Measurements from ENCODE around the gene DPAGT1.
A peak's percentile ranks its signal among the peaks of the same experiment; 100 is the strongest.

DPAGT1 gene

DNA sequence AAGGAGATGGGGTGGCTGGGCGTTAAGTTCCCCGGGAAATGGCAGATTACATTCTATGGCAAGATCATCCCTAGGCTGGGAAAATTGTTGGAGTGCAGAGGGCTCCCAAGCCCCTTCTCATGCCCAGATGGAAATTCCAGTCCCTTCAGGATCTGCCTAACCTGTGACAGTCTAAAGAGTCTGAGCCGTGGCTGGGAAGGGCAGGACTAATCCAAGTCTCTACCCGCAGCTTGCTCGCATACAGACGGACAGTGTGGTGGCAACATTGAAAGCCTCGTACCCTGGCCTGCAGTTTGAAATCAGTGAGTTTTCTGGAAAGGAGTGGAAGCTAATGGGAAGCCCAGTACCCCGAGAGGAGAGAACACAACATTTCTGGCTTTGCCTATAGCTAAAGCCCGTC, 13.2 kb downstream of the DPAGT1 start:
- no peaks in the 10 kb centered on the region for H3K9me3 Mint-ChIP-seq
- H3K27me3 Mint-ChIP-seq (ENCODE audit: low read depth), result no peaks in the 10 kb centered on the region
- H3K36me3 Mint-ChIP-seq (ENCODE audit: low read depth), result peaks cover 15% of the 10 kb centered on the region
- no peak for TF ChIP-seq CTCF (IDR thresholded peaks at IDR 0.05; ENCODE audit: unreplicated experiment in 3 of 3)
- H3K27ac Mint-ChIP-seq, result peak overlapping the region in 1 of 3 experiments; percentile 40
- peak overlapping the region in 1 of 3 experiments; percentile 34 for H3K4me3 Mint-ChIP-seq
- H3K4me1 Mint-ChIP-seq, result peaks cover 40% of the 10 kb centered on the region

DNA sequence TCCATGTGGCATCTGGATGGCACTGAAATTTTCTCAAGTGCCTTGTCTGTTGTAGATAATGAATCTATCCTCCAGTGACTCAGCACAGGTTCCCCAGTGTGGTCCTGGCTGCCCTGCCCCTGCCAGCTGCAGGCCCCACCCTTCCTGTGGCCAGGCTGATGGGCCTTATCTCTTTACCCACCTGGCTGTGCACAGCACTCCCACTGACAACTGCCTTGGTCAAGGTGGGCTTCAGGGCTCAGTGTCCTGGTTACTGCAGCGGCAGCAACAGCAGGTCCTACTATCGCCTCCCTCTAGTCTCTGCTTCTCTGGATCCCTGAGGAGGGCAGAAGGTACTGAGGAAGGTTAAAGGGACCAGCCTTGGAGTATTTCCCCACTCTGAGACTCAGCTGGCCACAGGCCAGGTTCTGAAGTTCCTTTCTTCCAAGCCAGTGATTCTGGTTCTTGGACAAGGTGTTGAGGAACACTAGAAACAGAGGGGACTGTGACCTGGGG, 13.9 kb downstream of the DPAGT1 start:
- Mint-ChIP-seq H3K27me3 (ENCODE audit: low read depth) (no peaks in the 10 kb centered on the region), H3K9me3 (no peaks in the 10 kb centered on the region)

GRCh38 chr11:119087123-119087522, 14.5 kb downstream of the DPAGT1 start:
- Mint-ChIP-seq H3K27me3 (ENCODE audit: low read depth) (no peaks in the 10 kb centered on the region), H3K4me3 (peak overlapping the region; percentile 27 to 69 (median 57)), H3K27ac (no peak overlapping the region), H3K4me1 (peaks cover 30% of the 10 kb centered on the region), H3K36me3 (ENCODE audit: low read depth) (peaks cover 12% of the 10 kb centered on the region), H3K9me3 (no peaks in the 10 kb centered on the region)
- TF ChIP-seq CTCF (IDR thresholded peaks at IDR 0.05; ENCODE audit: unreplicated experiment in 3 of 3), result no peak

More for the DNA sequence above, 13.9 kb downstream of the DPAGT1 start:
- Mint-ChIP-seq H3K4me3 (peak overlapping the region in 2 of 3 experiments; percentile 19 to 57), H3K4me1 (peaks cover 36% of the 10 kb centered on the region), H3K36me3 (ENCODE audit: low read depth) (peaks cover 13% of the 10 kb centered on the region), H3K27ac (no peak overlapping the region)
- no peak for TF ChIP-seq CTCF (IDR thresholded peaks at IDR 0.05; ENCODE audit: unreplicated experiment in 3 of 3)

- peak overlapping the region; percentile 94 to 99 (median 97) for H3K4me3 Mint-ChIP-seq
- H3K27me3 Mint-ChIP-seq (ENCODE audit: low read depth), result no peaks in the 10 kb centered on the region
- peaks cover 27% of the 10 kb centered on the region for H3K36me3 Mint-ChIP-seq (ENCODE audit: low read depth)
- H3K27ac Mint-ChIP-seq, result peak overlapping the region; percentile 93 to 98 (median 96)
- no peak for TF ChIP-seq CTCF (IDR thresholded peaks at IDR 0.05; ENCODE audit: unreplicated experiment in 3 of 3)
- no peaks in the 10 kb centered on the region for H3K9me3 Mint-ChIP-seq
- peaks cover 17% of the 10 kb centered on the region for H3K4me1 Mint-ChIP-seq
These were observed 16.2 kb downstream of the DPAGT1 start for GRCh38 chr11:119085437-119085847.

DNA sequence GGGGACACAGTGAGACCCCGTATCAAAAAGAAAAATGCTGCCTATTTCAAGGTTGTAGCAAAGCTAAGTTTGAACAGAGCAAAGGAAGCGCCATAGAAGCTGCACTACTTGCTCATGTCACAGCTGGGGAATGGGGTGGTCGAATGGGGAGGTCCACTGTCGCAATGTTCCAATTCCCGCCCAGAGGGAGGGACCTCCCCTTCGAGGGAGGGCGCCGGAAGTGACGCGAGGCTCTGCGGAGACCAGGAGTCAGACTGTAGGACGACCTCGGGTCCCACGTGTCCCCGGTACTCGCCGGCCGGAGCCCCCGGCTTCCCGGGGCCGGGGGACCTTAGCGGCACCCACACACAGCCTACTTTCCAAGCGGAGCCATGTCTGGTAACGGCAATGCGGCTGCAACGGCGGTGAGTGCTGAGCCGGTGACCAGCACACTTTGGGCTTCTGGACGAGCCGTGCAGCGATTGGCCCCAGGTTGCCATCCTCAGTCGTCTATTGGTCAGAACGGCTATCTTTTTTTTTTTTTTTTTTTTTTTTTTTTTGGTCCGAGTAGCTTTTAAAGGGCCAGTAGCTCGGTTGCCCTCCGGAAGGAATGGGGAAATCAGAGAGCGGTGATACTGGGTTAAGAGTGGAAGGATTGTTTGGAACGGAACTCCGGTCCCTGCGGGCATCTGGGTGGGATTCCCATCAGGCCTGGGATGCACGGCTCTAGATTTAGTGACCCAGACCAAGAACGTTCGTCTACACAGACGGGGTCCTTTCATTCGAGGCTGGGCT, 16.8 kb downstream of the DPAGT1 start, which contains the start of gene HMBS:
Gene HMBS, plus strand, starts transcription at position 219 of the 774 bp plus-strand sequence. Its CDS starts 153 bp downstream, at position 372.
- Mint-ChIP-seq H3K9me3 (no peaks in the 10 kb centered on the region), H3K27me3 (ENCODE audit: low read depth) (no peaks in the 10 kb centered on the region), H3K4me3 (peak within 1 kb of the TSS; percentile 94 to 99 (median 97)), H3K4me1 (peaks cover 11% of the 10 kb centered on the region), H3K27ac (peak within 1 kb of the TSS; percentile 93 to 98 (median 96)), H3K36me3 (ENCODE audit: low read depth) (peaks cover 24% of the 10 kb centered on the region)
- TF ChIP-seq CTCF (IDR thresholded peaks at IDR 0.05; ENCODE audit: unreplicated experiment in 3 of 3), result no peak

Data from nephron (organoid).